ENCODE measurements around the gene THSD4.
"Not testable (repeated sequence)": the region's sequence is repeated elsewhere in the genome, so short reads cannot be mapped to it uniquely, and the experiment has no call there.

The THSD4 gene

DNA sequence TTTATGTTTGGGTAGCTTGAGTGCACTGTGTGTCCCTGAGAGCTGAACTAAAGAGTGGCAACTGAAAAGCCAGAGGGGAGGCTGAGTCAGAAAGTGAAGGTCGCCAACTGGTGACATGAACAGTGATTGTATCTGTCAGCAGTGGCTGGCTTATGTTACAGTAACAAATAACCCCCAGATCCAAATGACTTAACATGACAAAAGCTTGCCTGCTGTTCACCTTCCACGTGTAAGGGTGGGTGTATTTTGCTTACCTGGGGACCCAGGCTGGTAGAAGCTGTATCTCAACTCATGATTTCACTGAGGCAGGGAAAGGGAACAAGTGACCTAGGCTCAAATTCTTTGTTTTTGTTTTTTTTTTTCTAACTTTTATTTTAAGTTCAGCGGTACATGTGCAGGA is 147.3 kb downstream of the THSD4 start:
- FAIRE-seq (no peak), DNase-seq (ENCODE audit: insufficient read length) (no peak)
- no peak for TF ChIP-seq POLR2A (IDR thresholded peaks at IDR 0.05; ENCODE audit: low read depth, low read length)
- no peak for TF ChIP-seq TAF1 (IDR thresholded peaks at IDR 0.05; ENCODE audit: borderline replicate concordance, low read depth, low read length)
- TF ChIP-seq POLR2AphosphoS5 (IDR thresholded peaks at IDR 0.05; ENCODE audit: low read depth, low read length), result no peak

DNA sequence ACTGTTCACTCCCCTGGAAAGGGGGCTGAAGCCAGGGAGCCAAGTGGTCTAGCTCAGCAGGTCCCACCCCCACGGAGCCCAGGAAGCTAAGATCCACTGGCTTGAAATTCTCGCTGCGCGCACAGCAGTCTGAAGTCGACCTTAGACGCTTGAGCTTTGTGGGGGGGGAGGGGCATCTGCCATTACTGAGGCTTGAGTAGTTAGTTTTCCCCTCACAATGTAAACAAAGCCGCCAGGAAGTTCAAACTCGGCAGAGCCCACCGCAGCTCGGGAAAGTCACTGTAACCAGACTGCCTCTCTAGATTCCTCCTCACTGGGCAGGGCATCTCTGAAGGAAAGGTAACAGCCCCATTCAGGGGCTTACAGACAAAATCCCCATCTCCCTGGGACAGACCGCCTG is 150.3 kb downstream of the THSD4 start:
- not testable (repeated sequence) for DNase-seq (ENCODE audit: insufficient read length); FAIRE-seq

DNA sequence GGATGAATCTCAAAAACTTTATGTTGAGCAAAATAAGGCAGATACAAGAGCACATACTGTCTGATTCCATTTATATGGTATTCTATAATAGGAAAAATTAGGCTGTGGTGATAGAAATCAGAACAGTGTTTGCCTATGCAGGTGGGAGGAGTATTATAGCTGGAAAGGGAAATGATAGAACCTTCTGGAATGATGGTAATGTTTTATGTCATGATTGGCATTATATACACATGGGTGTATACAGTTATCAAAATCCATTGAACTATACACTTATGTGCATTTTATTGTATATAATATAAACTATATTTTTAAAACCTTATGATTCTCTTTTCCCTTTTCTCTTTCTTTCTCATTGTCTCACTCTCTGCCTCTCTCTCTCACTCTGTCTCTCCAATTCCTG is 156.1 kb downstream of the THSD4 start:
- TF ChIP-seq TAF1 (IDR thresholded peaks at IDR 0.05; ENCODE audit: borderline replicate concordance, low read depth, low read length) (no peak), POLR2AphosphoS5 (IDR thresholded peaks at IDR 0.05; ENCODE audit: low read depth, low read length) (no peak), POLR2A (IDR thresholded peaks at IDR 0.05; ENCODE audit: low read depth, low read length) (no peak)
- DNase-seq (ENCODE audit: insufficient read length), result no peak
- FAIRE-seq, result no peak

DNA sequence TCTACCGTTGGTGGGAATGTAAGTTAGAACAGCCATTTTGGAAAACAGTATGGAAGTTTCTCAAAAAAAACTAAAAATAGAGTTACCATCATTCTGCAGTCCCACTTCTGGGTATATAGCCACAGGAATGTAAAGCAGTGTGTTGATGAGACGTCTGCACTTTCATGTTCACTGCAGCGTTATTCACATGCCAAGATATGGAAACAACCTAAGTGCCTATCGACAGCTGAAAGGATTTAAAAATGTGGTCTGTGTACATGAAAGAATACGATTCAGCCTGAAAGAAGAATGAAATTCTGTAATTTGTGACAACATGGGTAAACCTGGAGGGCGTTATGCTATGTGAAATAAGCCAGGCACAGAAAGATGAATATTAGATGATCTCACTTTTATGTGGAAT is 157.7 kb downstream of the THSD4 start:
- DNase-seq (ENCODE audit: insufficient read length) (no peak), FAIRE-seq (no peak)
- TF ChIP-seq POLR2A (IDR thresholded peaks at IDR 0.05; ENCODE audit: low read depth, low read length) (no peak), POLR2AphosphoS5 (IDR thresholded peaks at IDR 0.05; ENCODE audit: low read depth, low read length) (no peak), TAF1 (IDR thresholded peaks at IDR 0.05; ENCODE audit: borderline replicate concordance, low read depth, low read length) (no peak)

DNA sequence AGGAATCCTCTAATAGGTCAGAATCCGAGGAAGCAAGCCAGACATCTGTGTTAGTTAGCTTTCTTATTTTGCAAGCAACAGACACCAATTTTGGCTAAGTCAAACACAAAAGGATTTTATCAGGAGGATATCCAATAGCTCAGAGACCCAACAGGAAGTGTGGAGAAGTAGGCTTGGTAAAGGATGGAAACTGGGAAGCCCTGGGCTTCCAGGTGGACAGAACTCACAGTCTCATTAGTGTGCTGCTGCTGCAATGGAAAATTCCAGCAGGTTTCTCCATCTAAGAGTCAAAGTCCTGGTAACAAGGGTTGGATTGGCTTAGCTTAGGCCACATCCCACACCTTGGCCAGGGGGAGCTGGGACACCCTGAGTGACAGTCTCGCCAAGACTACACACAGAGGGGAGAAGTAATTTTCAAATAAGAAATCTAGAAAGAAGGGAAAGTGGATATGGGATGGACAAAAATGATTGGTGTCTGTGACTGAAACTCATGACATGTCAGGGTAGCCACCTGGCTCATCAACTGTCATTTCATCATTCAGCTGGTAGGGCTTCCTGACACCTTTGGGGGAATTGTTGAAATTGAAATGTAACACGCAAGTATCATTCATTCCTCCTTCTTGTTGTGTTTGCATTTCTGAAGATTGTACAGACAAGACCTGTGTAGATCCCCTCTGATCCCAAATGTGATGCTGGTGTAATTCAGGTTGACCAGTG is 158.6 kb downstream of the THSD4 start:
- TF ChIP-seq POLR2AphosphoS5 (IDR thresholded peaks at IDR 0.05; ENCODE audit: low read depth, low read length), result no peak
- TF ChIP-seq POLR2A (IDR thresholded peaks at IDR 0.05; ENCODE audit: low read depth, low read length), result no peak
- TF ChIP-seq TAF1 (IDR thresholded peaks at IDR 0.05; ENCODE audit: borderline replicate concordance, low read depth, low read length), result no peak
- no peak for DNase-seq (ENCODE audit: insufficient read length)
- no peak for FAIRE-seq

DNA sequence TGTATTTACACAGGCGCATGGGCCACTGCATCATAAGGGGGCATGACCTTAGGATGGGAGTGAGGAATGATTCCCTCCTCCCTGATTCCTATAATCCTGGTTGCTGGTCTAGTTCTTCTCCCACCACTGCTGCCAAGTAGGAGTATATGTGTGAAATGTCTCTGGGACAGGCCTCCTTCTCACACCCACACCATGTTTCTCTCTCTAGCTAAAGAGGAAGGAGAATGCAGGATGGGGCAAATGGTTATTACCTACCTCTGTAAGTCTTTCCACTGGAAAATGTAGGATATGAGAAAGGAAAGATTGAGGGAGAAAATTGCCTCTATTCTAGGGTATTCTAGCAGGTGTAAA is 159.2 kb downstream of the THSD4 start:
- FAIRE-seq, result no peak

DNA sequence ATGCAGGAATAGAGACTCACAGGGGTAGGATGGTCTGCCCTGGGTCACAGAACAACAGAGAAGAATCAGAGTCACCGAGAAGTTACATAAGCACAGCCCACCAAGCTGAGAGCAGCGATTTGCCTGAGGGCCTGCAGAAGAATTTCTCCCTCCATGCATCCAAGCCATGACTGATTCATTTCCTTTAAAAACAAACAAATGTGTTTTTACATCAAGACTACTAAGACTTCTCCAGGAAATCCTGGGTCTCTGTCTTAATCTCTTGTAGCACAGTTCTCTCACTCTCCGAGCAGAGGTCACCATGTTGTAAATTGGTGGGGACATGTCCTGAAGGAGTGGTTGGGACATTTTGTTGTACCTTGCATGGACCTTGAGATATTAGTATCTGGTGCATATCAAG is 159.8 kb downstream of the THSD4 start:
- no peak for DNase-seq (ENCODE audit: insufficient read length)
- no peak for FAIRE-seq

More for the DNA sequence above, 159.2 kb downstream of the THSD4 start:
- DNase-seq (ENCODE audit: insufficient read length), result no peak
- TF ChIP-seq TAF1 (IDR thresholded peaks at IDR 0.05; ENCODE audit: borderline replicate concordance, low read depth, low read length), result no peak
- TF ChIP-seq POLR2AphosphoS5 (IDR thresholded peaks at IDR 0.05; ENCODE audit: low read depth, low read length), result no peak

DNA sequence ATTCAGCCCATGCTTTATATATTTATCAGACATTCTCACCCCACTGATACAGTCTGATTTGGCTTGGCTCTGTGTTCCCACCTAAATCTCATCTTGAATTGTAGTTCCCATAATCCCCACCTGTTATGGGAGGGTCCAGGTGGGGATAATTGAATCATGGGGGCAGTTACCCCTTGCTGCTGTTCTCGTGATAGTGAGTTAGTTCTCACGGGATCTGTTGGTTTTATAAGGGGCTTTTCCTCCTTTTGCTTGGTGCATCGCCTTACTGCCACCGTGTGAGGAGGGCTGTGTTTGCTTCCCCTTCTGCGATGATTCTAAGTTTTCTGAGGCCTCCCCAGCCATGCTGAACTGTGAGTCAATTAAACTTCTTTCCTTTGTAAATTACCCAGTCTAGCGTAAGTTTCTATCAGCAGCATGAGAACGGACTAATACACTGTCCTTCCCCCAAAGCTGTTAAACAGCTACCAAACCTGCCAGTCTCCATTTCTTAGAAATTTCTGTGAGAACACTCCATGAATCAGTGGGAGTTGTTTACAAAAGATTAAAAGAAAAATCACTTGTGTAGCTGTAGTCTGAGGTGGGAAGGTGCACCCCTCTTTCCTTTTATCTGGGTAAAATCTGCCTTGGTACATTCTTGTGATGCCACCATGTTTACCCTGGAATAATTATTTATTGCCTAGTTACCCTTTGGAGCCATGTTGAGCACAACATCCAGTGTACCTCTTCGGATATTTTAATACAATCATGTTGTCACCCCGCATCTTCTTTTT is 160.5 kb downstream of the THSD4 start:
- DNase-seq (ENCODE audit: insufficient read length), result no peak
- TF ChIP-seq TAF1 (IDR thresholded peaks at IDR 0.05; ENCODE audit: borderline replicate concordance, low read depth, low read length), result no peak
- TF ChIP-seq POLR2A (IDR thresholded peaks at IDR 0.05; ENCODE audit: low read depth, low read length), result no peak
- no peak for FAIRE-seq

More for the DNA sequence above, 159.8 kb downstream of the THSD4 start:
- TF ChIP-seq POLR2AphosphoS5 (IDR thresholded peaks at IDR 0.05; ENCODE audit: low read depth, low read length) (no peak), TAF1 (IDR thresholded peaks at IDR 0.05; ENCODE audit: borderline replicate concordance, low read depth, low read length) (no peak), POLR2A (IDR thresholded peaks at IDR 0.05; ENCODE audit: low read depth, low read length) (no peak)

DNA sequence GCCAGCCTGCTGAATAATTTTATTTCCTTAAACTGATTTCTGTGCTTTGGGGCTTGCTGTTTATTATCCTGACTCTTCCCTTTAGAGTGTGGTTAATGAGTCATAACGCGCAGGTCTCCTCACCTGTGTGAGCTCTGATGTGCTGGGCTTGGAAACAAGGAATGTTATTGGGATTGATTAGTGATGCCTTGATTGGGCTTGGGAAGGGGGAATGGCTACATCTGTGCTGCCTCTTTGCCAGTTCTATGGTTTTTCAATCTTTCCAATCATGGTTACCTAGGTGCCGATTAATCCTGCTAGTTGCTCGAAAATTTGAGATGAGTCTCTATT is 161.0 kb downstream of the THSD4 start:
- FAIRE-seq (no peak), DNase-seq (ENCODE audit: insufficient read length) (no peak)
- no peak for TF ChIP-seq POLR2A (IDR thresholded peaks at IDR 0.05; ENCODE audit: low read depth, low read length)

DNA sequence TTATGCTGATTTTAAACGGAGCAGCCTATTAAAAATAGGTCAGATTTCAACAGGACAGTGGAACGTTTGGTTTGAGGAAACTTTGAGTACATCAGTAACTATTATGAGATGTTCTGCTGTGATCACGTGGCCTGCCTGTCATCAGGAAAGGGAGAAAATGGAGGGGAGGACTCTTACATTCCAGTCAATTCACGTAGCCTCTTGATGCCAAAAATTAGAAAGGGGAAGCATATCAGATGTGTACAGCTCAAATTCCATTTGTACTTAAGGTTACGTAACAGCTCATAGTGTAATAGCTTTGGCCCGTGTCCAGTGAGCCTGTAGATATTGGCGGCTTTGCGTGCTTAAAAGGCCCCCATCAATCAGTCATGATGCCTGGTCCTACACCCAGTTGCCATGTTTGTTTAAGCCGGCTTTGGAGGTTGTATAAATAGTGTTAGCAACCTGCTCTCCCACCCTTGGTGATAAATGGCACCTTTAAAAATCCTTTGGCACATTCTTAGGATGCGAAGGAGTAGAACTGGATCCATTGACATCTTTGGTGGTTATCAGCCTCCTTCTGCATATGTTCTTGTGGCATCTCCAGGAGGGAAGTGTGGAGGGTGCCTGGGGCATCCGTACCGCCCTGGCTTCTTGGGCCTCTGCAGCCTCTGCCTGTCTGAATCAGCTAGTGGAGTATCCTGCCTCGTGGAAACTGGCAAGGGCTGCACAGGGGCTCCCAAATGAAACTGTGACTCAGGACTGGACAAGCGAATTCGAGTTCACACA is 163.9 kb downstream of the THSD4 start:
- FAIRE-seq, result no peak
- no peak for DNase-seq (ENCODE audit: insufficient read length)
- TF ChIP-seq POLR2AphosphoS5 (IDR thresholded peaks at IDR 0.05; ENCODE audit: low read depth, low read length) (no peak), POLR2A (IDR thresholded peaks at IDR 0.05; ENCODE audit: low read depth, low read length) (no peak), TAF1 (IDR thresholded peaks at IDR 0.05; ENCODE audit: borderline replicate concordance, low read depth, low read length) (no peak)

DNA sequence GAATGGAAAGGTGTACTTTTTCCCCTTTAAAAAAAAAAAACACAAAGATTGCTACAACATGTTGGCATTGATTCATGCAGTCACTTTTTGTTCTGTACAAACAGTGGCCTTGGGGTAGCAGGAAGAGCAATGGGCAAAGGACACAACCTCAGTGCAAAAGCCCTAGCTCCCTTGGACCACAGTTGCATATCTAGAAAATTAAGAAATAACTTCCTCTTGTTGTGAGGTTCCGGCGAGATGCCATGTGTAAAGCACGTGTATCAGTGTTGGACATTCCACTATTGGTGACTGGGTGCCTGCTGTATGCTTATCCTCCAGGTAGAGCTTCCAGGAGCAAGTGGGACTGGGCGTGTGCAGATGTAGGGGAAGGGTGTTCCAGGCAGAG is 164.5 kb downstream of the THSD4 start:
- DNase-seq (ENCODE audit: insufficient read length), result no peak
- no peak for TF ChIP-seq POLR2AphosphoS5 (IDR thresholded peaks at IDR 0.05; ENCODE audit: low read depth, low read length)
- TF ChIP-seq TAF1 (IDR thresholded peaks at IDR 0.05; ENCODE audit: borderline replicate concordance, low read depth, low read length), result no peak
- TF ChIP-seq POLR2A (IDR thresholded peaks at IDR 0.05; ENCODE audit: low read depth, low read length), result no peak
- FAIRE-seq, result no peak

DNA sequence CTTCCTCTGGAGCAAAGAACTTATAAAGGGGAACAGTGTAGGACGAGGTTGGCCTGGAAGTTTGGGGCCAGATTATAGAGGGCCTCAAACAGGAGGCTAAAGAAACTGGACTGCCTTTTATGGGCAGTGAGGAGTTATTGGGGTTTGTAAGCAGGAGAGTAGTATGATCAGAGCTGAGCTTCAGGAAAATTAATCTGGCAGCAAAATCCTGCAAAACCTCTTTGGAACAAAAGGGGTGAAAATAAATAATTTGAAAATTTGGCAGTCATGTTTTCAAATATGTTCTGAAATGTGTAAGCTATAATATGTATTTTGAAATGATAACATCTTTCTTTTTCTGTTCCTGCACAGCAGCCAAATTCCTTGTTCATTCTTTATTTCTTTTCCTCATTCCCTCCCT is 164.9 kb downstream of the THSD4 start:
- TF ChIP-seq POLR2A (IDR thresholded peaks at IDR 0.05; ENCODE audit: low read depth, low read length), result no peak
- no peak for TF ChIP-seq POLR2AphosphoS5 (IDR thresholded peaks at IDR 0.05; ENCODE audit: low read depth, low read length)
- no peak for TF ChIP-seq TAF1 (IDR thresholded peaks at IDR 0.05; ENCODE audit: borderline replicate concordance, low read depth, low read length)
- DNase-seq (ENCODE audit: insufficient read length) (no peak), FAIRE-seq (no peak)
